ENCODE results near the gene PIWIL1. TPM values are rescaled to one million over a fixed set of nuclear protein-coding genes. Genes with fewer than 3 reads are reported as not detected.

PIWIL1 gene
- total RNA-seq, 4 donors from 2014 or later, result not detected

GRCh38 chr12:130354407-130354806, 16.7 kb downstream of the PIWIL1 start:
- peaks cover 80% of the 10 kb centered on the region for H3K27me3 ChIP-seq
- no peaks in the 10 kb centered on the region for H3K9me3 ChIP-seq
- no peaks in the 10 kb centered on the region for H3K4me1 ChIP-seq
- no peak overlapping the region for H3K27ac ChIP-seq
- TF ChIP-seq CTCF (IDR thresholded peaks at IDR 0.05) (no peak), EP300 (IDR thresholded peaks at IDR 0.05) (no peak), POLR2AphosphoS5 (IDR thresholded peaks at IDR 0.05) (no peak), POLR2A (IDR thresholded peaks at IDR 0.05) (no peak)
- 60 to 70% methylated on average over 7 of the region's 7 CpGs for WGBS, 2 donors (ENCODE audit: low coverage in 1 of 2)
- ATAC-seq, result no peak
- H3K36me3 ChIP-seq, result no peaks in the 10 kb centered on the region
- no peak overlapping the region for H3K4me3 ChIP-seq

- WGBS, 2 donors (ENCODE audit: low coverage in 1 of 2), result 8 to 32% methylated on average over 7 to 8 of the region's 8 CpGs
- H3K4me1 ChIP-seq, result no peaks in the 10 kb centered on the region
- H3K27me3 ChIP-seq, result peaks cover 76% of the 10 kb centered on the region
- no peak overlapping the region for H3K4me3 ChIP-seq
- no peak overlapping the region for H3K27ac ChIP-seq
- no peaks in the 10 kb centered on the region for H3K9me3 ChIP-seq
- no peak for ATAC-seq
- H3K36me3 ChIP-seq, result no peaks in the 10 kb centered on the region
- TF ChIP-seq POLR2A (IDR thresholded peaks at IDR 0.05) (no peak), POLR2AphosphoS5 (IDR thresholded peaks at IDR 0.05) (no peak), CTCF (IDR thresholded peaks at IDR 0.05) (no peak), EP300 (IDR thresholded peaks at IDR 0.05) (no peak)
Observed at GRCh38 chr12:130356222-130356621, 18.5 kb downstream of the PIWIL1 start.

- H3K4me3 ChIP-seq, result no peak overlapping the region
- no peak for ATAC-seq
- H3K27me3 ChIP-seq, result peaks cover 67% of the 10 kb centered on the region
- no peaks in the 10 kb centered on the region for H3K36me3 ChIP-seq
- H3K4me1 ChIP-seq, result no peaks in the 10 kb centered on the region
- H3K27ac ChIP-seq, result no peak overlapping the region
- WGBS, 2 donors (ENCODE audit: low coverage in 1 of 2), result 26 to 39% methylated on average over 8 of the region's 8 CpGs
- TF ChIP-seq EP300 (IDR thresholded peaks at IDR 0.05) (no peak), POLR2A (IDR thresholded peaks at IDR 0.05) (no peak), POLR2AphosphoS5 (IDR thresholded peaks at IDR 0.05) (no peak), CTCF (IDR thresholded peaks at IDR 0.05) (no peak)
- H3K9me3 ChIP-seq, result no peaks in the 10 kb centered on the region
Observed at GRCh38 chr12:130357241-130357640, 19.6 kb downstream of the PIWIL1 start.

- Histone ChIP-seq H3K27ac (no peak overlapping the region), H3K4me1 (no peaks in the 10 kb centered on the region), H3K4me3 (no peak overlapping the region), H3K36me3 (no peaks in the 10 kb centered on the region), H3K27me3 (peaks cover 61% of the 10 kb centered on the region), H3K9me3 (no peaks in the 10 kb centered on the region)
- ATAC-seq, result no peak
- TF ChIP-seq EP300 (IDR thresholded peaks at IDR 0.05) (no peak), CTCF (IDR thresholded peaks at IDR 0.05) (no peak), POLR2A (IDR thresholded peaks at IDR 0.05) (no peak), POLR2AphosphoS5 (IDR thresholded peaks at IDR 0.05) (no peak)
- WGBS, 2 donors (ENCODE audit: low coverage in 1 of 2), result 54 to 66% methylated on average over 6 to 13 of the region's 14 CpGs
Observed at GRCh38 chr12:130357729-130358330, 20.1 kb downstream of the PIWIL1 start.

- no peaks in the 10 kb centered on the region for H3K9me3 ChIP-seq
Observed at GRCh38 chr12:130362060-130362459, 24.4 kb downstream of the PIWIL1 start.

More at GRCh38 chr12:130362060-130362459, 24.4 kb downstream of the PIWIL1 start:
- 51 to 72% methylated on average over 4 to 5 of the region's 5 CpGs for WGBS, 2 donors (ENCODE audit: low coverage in 1 of 2)
- TF ChIP-seq CTCF (IDR thresholded peaks at IDR 0.05) (no peak), POLR2AphosphoS5 (IDR thresholded peaks at IDR 0.05) (no peak), POLR2A (IDR thresholded peaks at IDR 0.05) (no peak), EP300 (IDR thresholded peaks at IDR 0.05) (no peak)
- no peaks in the 10 kb centered on the region for H3K4me1 ChIP-seq
- peaks cover 59% of the 10 kb centered on the region for H3K27me3 ChIP-seq
- no peak overlapping the region for H3K4me3 ChIP-seq
- no peaks in the 10 kb centered on the region for H3K36me3 ChIP-seq
- ATAC-seq, result no peak
- no peak overlapping the region for H3K27ac ChIP-seq

All from gastroesophageal sphincter (tissue), 4 donors.